ENCODE results near the gene KIAA1549.
"Not testable (repeated sequence)": the region's sequence is repeated elsewhere in the genome, so short reads cannot be mapped to it uniquely, and the experiment has no call there.

Gene KIAA1549

GRCh38 chr7:138819625-138820024, 161.6 kb downstream of the KIAA1549 start:
- TF ChIP-seq, protein P1, sequence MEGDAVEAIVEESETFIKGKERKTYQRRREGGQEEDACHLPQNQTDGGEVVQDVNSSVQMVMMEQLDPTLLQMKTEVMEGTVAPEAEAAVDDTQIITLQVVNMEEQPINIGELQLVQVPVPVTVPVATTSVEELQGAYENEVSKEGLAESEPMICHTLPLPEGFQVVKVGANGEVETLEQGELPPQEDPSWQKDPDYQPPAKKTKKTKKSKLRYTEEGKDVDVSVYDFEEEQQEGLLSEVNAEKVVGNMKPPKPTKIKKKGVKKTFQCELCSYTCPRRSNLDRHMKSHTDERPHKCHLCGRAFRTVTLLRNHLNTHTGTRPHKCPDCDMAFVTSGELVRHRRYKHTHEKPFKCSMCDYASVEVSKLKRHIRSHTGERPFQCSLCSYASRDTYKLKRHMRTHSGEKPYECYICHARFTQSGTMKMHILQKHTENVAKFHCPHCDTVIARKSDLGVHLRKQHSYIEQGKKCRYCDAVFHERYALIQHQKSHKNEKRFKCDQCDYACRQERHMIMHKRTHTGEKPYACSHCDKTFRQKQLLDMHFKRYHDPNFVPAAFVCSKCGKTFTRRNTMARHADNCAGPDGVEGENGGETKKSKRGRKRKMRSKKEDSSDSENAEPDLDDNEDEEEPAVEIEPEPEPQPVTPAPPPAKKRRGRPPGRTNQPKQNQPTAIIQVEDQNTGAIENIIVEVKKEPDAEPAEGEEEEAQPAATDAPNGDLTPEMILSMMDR (IDR thresholded peaks at IDR 0.05; ENCODE audit: low read depth, low read length), result no peak
- no peaks in the 10 kb centered on the region for H3K36me3 ChIP-seq
- no peaks in the 10 kb centered on the region for H3K27me3 ChIP-seq
- H3K4me3 ChIP-seq (ENCODE audit: low read depth, low read length), result no peak overlapping the region
- no peak for DNase-seq
- H3K9me3 ChIP-seq, result no peaks in the 10 kb centered on the region
- no peaks in the 10 kb centered on the region; the same call in 1 of the 2 replicates for H3K4me1 ChIP-seq

DNA sequence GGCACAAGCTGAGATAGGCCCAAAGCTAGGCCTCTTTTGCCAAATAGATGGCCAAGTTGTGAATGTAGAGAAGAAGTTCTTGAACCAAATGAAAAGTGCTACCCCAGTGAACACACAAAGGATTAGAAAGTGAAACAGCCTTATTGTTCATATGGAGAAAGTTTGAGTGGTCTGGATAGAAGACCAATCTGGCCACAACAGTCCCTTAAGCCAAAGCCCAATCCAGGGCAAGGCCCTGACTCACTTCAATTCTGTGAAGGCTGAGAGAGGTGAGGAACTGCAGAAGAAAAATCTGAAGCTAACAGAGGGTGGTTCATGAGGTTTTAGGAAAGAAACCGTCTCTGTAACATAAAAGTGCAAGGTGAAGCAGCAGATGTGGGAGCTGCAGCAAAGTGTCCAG, 164.5 kb downstream of the KIAA1549 start:
- TF ChIP-seq, protein P1 (IDR thresholded peaks at IDR 0.05; ENCODE audit: low read depth, low read length), result no peak
- H3K27me3 ChIP-seq, result no peaks in the 10 kb centered on the region
- H3K4me3 ChIP-seq (ENCODE audit: low read depth, low read length), result no peak overlapping the region
- no peak for DNase-seq
- H3K4me1 ChIP-seq, result no peaks in the 10 kb centered on the region; the same call in 1 of the 2 replicates
- H3K36me3 ChIP-seq, result no peaks in the 10 kb centered on the region
- H3K9me3 ChIP-seq, result no peaks in the 10 kb centered on the region

DNA sequence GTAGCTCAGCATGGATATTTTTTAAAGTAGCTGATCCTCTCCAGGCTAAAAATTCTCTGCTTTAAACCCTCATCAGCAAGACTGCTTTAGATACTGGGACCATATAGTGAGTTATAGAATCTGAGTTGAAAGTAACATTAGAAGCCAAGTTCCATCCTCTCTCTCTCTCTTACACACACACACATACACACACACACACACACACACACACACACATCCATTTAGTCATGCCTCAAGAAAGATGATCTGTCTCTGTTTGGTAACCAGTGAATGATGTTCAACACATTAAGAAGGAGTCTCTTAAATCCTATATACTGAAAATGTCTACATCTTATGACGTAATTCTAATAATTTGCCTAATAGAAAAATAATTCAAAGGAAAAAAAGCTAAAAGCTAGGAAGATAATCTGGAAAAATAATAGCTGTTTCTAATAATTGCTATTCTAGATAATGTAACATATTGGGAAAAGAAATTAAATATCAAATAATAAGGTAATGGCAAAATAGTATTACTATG, 166.3 kb downstream of the KIAA1549 start:
- Histone ChIP-seq H3K4me3 (ENCODE audit: low read depth, low read length) (no peak overlapping the region), H3K9me3 (no peaks in the 10 kb centered on the region), H3K4me1 (no peaks in the 10 kb centered on the region), H3K27me3 (no peaks in the 10 kb centered on the region), H3K36me3 (no peaks in the 10 kb centered on the region)
- TF ChIP-seq, protein P1 (IDR thresholded peaks at IDR 0.05; ENCODE audit: low read depth, low read length), result no peak
- DNase-seq, result no peak

DNA sequence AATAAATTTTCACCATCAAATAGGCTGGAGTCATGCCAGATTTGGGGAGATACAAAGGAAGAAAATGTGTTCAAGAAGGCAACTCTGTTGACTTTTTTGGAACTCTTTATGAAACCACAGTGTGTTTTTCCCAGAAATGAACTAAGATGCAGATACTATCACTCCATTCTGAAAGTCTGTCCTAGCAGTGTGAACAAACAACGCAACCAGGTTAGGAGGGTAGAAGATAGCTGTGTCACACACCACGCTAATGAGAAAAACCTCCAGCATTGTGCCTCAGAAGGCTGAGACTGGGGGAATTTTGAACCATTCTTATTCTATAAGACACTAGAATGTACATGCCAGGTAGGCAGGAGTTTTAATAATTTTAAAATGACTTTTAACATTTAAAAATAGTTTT, 167.2 kb downstream of the KIAA1549 start:
- DNase-seq, result no peak
- H3K4me1 ChIP-seq, result no peaks in the 10 kb centered on the region
- H3K4me3 ChIP-seq (ENCODE audit: low read depth, low read length), result no peak overlapping the region
- H3K9me3 ChIP-seq, result no peaks in the 10 kb centered on the region
- TF ChIP-seq, protein P1 (IDR thresholded peaks at IDR 0.05; ENCODE audit: low read depth, low read length), result no peak
- no peaks in the 10 kb centered on the region for H3K27me3 ChIP-seq
- H3K36me3 ChIP-seq, result no peaks in the 10 kb centered on the region

GRCh38 chr7:138811327-138811726, 169.9 kb downstream of the KIAA1549 start:
- H3K9me3 ChIP-seq; H3K27me3 ChIP-seq; H3K4me3 ChIP-seq (ENCODE audit: low read depth, low read length); H3K4me1 ChIP-seq; DNase-seq; H3K36me3 ChIP-seq: not testable (repeated sequence)

DNA sequence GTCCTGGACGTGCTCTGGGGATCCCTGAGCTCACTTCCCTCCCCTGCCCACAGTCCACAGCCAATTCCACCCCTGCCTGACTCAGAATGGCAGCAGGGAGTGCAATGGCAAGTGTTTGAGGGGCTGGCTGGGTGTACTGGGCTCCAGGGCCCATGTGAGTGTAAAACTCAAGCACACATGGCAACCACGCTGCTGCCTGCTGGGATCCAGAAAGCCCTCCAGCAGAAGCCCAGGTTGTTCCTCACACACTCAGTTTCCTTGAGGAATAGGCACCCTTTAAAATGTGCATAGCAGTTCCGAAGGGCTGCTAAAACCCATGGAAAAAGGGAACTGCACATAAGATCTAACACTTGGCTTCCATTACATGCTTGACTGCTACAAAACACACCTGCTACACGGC, 171.8 kb downstream of the KIAA1549 start:
- Histone ChIP-seq H3K9me3 (no peaks in the 10 kb centered on the region), H3K4me1 (no peaks in the 10 kb centered on the region), H3K36me3 (no peaks in the 10 kb centered on the region), H3K4me3 (ENCODE audit: low read depth, low read length) (no peak overlapping the region), H3K27me3 (no peaks in the 10 kb centered on the region)
- no peak for DNase-seq
- TF ChIP-seq, protein P1 (IDR thresholded peaks at IDR 0.05; ENCODE audit: low read depth, low read length), result no peak

DNA sequence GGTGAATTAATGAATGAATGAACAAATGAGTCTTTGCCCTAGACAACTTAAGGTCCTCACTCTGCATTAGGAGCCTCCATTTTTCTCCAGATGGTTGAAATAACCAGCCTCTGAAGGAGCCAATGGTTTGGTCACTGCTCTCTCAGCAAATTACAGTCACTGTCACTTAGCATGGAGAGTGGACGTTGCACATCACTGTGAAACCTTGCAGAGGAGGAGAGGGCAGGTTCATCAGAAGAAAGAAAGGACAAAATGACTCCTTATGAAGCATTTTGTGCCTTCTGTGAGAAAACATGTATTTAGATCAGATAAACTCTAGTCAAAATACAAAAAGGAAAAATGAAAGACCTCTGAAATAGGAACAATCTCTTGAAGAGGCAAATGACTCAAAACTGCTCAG, 176.6 kb downstream of the KIAA1549 start:
- no peaks in the 10 kb centered on the region for H3K9me3 ChIP-seq
- H3K36me3 ChIP-seq, result no peaks in the 10 kb centered on the region
- no peak overlapping the region for H3K4me3 ChIP-seq (ENCODE audit: low read depth, low read length)
- no peaks in the 10 kb centered on the region for H3K4me1 ChIP-seq
- H3K27me3 ChIP-seq, result no peaks in the 10 kb centered on the region
- no peak for DNase-seq
- TF ChIP-seq, protein P1 (IDR thresholded peaks at IDR 0.05; ENCODE audit: low read depth, low read length), result no peak
